GM19395 (cell line): Measurements from ENCODE around the gene ECE1.
"Not testable (repeated sequence)": the region's sequence is repeated elsewhere in the genome, so short reads cannot be mapped to it uniquely, and the experiment has no call there.

Experiments used
- ATAC-seq: cut with Tn5 transposase; IDR thresholded peaks from one replicate; pipeline ENCODE4 v1.9.1; 2021; ENCODE audit warnings: mild to moderate bottlenecking, moderate library complexity; ENCODE audit not compliant: unreplicated experiment

The ECE1 gene

GRCh38 chr1:21232044-21232443, 58.2 kb downstream of the ECE1 start:
- no peak for ATAC-seq

DNA sequence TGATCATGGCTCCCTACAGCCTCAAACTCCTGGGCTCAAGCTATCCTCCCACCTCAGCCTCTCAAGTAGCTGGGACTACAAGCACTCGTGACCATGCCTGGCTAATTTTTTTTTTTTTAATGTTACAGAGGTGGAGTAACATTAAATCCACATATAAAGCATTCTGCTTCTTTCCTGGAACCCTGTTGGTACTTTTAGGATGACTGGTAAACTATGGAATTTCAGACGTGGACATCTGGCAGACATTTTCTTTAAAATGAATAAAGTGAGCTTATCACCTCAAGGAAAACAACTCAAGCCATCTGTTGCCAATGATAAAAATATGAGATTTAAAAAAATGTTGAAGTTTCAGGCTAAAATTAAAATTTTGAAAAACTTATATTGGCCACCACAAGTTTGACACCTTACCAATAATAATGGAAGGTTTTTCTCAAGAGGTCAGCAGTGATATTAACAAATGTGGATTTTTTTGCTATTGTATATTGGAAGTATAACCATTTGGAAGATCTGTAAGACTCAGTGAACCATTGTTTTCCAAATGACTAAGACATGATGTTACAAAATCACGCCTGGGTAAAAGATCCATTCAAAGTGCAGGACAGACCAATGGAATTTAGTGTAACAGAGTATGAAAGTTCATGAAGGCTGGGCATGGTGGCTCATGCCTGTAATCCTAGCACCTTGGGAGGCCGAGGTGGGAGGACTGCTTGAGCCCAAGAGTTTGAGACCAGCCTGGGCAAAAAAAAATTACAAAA, 60.8 kb downstream of the ECE1 start:
- no peak for ATAC-seq

- ATAC-seq, result not testable (repeated sequence)
Observed at GRCh38 chr1:21228224-21228623, 62.0 kb downstream of the ECE1 start.

DNA sequence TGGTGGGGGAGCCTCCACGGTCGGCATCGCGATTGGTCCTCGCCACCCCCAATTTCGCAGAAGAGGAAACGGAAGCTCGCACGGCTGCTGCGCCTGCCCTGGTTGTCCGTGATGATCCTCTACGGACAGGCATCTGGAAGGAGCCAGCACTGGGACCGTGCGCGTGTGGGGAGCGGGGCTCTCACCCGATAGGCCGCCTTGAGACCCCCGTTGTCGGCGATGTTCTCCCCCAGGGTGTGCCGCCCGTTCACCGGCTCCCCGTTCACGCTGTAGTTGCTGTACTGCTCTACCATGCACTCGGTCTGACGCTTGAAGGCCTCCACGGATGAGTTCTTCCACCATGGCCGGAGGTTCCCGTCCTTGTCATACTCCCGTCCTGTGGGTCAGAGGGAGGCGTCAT, 65.2 kb downstream of the ECE1 start:
- no peak for ATAC-seq

DNA sequence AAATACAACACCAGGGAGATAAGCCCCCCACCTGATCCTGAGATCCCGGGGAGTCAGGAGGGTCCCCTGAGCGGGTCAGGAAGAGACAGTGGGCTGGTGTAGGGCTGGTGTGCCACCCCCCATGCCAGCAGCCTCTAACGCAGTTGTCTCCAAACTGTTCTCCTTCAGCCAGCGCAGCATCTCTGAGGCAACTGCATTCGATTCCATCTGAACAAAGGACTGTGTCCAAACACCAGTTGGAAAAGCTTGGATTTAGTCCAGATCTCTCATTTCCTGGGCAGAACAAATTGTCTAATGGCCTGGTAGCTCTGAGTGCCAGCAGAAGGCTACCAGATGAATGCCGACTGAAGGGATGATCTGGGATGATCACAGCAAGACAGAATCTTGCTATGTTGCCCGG, 69.4 kb downstream of the ECE1 start:
- no peak for ATAC-seq

DNA sequence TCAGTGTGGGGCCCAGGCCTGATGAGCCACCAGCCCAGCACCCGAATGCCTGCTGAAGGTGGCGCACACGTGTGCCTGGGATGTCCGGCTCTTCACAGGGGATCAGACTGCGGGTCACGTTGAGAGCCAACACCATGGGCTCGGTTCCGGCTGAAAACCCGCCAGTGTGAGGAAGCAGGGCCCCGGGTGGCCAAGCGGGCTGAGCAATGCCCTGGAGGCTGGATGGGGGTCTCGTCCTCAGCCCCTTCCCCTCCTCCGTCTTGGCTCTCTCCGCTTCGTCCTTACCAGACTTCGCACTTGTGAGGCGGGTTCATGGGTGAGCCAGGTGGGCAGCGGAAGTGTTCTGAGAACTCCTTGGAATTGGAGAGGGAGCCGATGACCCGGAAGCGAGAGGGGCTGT, 70.6 kb downstream of the ECE1 start:
- no peak for ATAC-seq

DNA sequence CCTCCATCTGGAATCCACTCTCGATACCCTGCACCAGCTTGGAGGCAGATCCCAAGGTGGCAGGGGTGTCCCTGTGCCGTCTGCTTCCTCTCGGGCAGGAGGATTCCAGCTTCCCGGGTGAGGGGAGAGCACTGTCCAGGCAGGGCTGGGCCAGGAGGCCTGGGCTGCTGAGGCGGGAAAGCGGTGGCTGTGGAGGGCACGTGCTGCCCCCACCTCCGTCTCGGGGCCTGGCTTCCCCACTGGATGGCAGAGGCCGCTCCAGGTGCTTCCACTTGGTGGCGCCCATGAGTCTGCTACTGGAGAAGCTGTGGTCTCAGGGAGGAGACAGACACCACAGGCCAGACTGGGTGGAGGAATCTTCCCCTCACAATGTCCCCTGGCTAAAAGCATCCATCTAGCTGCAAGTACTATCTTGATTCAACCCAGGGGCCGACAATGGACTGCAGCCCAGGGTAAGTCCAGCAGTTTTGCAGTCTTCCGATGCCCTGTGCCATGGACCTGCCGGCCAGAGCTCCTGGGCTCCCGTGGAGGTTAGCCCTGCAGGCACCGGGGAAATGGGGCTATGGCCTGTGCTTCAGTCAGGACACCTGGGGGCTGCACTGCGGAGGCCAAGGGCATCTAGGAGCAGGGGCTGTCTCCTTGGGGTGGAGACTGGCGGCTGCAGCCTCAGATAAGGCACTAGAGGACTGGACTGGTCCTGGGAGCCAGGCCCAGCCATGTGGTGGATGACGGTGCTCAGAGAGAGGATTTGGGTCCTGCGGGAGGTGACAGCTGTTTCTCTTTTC, 72.3 kb downstream of the ECE1 start:
- ATAC-seq, result no peak

- no peak for ATAC-seq
Observed at GRCh38 chr1:21216835-21217811, 73.1 kb downstream of the ECE1 start.

DNA sequence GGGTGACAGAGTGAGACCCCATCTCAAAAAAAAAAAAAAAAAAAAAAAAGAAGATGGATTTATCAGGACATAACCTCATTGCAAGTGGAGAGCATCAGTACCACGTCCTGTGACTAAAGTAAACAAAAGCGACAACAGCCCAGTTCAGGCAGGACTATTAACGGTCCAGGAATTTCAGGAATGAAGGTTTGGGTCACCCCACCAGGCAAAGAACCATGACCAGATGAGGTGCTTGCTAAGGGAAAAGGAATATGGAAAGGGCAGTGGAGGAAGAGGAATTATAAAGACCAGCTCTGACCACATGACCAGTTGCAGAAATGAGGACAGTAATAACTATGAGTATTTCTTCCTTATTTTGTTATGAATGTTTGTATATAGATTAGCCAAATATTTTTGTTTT, 78.1 kb downstream of the ECE1 start:
- no peak for ATAC-seq

DNA sequence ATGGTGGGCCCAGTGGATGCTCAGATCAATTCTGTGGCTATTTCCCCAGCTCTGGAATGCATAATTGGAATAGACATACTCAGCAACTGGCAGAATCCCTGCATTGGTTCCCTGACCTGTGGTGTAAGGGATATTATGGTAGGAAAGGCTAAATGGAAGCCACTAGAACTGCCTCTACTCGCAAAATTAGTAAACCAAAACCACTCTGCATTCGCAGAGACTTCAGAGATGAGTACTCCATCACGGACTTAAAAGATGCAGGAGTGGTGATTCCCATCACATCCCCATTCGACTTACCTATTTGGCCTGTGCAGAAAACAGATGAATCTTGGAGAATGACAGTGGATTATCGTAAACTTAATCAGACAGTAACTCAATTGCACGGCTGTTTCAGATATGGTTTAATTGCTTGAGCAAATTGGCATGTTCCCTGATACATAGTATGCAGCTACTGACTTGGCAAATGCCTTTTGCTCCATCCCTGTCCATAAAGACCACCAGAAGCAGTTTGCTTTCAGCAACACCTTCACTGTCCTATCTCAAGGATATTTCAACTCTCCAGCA, 82.0 kb downstream of the ECE1 start:
- not testable (repeated sequence) for ATAC-seq

DNA sequence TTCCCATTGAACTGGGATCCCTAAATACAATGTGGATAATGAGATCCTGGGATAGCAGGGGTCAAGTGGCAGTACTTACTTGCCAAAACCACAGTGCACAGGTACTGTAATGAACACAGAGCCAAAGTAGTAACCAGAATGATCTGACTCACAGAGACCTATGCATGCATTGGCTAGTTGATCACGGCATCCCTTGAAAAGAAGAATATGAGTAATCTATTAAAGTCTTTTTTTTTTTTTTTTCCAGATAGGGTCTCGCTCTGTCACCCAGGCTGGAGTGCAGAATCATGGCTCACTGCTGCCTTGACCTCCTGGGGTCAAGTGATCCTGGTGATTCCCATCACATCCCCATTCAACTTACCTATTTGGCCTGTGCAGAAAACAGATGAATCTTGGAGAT, 84.1 kb downstream of the ECE1 start:
- ATAC-seq, result no peak

- no peak for ATAC-seq
Observed at GRCh38 chr1:21205416-21205815, 84.8 kb downstream of the ECE1 start.

DNA sequence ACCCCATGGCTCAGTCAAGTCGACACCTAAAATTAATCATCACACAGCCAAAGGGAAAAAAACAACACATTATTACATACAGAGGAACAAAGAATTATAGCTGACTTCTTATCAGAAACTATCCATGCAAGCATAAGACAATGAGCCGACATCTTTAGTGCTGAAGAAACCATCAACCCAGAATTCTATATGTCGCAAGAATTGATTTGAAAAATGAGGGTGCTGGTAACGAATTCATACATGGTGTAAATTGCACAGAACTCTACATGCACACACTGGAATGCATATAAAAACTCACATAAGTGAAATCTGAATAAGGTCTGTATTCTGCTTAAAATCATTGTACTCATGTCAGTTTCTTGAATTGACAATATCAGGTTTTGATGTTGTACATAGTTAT, 88.6 kb downstream of the ECE1 start:
- no peak for ATAC-seq

- not testable (repeated sequence) for ATAC-seq
Observed at GRCh38 chr1:21201238-21201637, 89.0 kb downstream of the ECE1 start.

GRCh38 chr1:21200767-21201166, 89.5 kb downstream of the ECE1 start:
- no peak for ATAC-seq

DNA sequence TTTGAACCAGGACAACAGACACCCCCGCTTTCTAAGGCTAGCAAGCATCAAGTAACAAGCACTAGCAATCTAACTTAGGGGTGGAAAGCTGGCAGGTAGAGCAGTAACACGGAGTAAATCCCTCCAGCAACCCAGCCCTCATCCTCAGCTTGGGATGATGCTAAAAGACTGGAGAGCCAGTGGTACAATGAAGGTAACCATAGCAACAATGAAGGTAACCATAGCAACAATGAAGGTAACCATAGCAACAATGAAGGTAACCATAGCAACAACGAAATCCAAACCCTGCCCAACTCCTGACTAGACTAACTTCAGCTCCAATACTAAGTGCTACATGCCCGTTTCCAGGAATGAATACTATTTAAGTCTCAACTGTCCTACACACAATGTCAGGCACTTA, 91.3 kb downstream of the ECE1 start:
- ATAC-seq, result no peak

GRCh38 chr1:21192871-21193270, 97.4 kb downstream of the ECE1 start:
- no peak for ATAC-seq

DNA sequence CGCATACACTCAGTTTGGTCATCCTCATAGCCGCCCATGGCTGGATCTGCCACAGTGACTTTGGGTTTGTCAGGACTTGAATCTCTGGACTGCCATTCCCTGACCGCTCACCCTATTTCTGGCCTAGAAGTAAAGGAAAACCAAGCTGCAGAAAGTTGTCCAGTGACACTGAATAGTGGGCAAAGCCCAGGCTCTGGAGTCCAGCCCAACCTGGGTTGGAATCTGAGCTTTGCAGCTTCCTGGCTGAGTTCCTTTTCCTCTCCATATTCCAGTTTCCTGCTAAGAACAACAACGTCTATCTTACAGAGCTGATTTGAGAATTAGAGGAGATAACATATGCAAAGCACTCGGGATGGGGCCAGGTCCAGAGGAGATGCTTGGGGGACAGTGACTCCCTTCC, 98.0 kb downstream of the ECE1 start:
- ATAC-seq, result no peak

DNA sequence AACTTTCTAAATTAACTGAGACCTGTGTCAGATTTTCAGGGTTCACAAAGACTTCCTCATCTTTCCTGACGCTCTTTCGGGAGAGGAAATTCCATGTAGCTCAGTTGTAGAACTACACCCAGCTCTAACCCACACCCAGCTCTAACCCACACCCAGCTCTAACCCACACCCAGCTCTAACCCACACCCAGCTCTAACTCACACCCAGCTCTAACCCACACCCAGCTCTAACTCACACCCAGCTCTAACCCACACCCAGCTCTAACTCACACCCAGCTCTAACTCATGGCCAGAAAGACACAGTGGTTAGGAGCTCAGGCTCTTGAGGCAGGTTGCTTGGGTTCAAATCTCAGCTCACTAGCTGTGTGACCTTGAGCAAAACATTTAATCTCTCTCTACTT, 99.5 kb downstream of the ECE1 start:
- ATAC-seq, result not testable (repeated sequence)

DNA sequence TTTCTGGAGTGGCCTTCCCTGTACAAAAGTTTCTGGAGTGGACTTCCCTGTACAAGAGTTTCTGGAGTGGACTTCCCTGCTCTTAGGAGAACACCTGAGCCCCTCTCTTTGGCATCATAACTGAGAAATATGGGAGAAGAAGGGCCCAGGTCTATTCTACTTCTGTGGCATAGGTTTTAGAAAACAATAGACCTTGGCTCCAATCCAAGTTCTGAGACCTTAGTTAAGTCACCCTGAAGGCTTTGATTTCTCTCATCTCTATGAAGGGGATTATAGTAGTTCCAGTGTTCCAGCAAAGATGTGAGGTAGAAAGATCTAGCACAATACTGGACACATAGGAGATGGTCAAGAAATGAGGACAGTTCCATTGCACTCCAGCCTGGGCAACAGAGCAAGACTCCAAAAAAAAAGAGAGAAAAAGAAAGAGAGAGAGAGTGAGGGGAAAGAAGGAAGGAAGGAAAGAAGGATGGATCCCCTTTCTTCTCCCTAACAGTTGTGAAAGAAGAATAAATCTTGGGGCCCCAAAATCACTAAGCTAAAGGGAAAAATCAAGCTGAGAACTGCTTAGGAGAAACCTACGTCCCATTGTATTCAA, 100.3 kb downstream of the ECE1 start:
- no peak for ATAC-seq

DNA sequence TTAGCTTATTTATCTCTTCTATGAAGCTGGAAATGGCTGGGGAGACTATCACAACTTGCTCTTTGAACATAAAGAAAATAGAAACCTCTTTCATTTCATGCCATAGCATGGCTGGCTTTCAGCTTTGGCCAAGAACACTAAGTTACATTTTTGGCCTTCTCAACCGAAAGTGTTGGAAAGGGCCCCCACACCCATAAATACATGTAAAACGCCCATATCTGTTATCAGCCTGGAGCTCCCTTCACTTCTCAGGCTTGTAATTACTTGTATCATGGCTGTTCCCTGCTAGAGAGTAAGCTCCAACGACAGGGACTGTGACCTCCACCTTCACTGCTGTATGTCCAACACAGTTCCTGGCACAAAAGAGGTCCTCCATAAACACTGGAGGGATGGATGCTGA, 100.8 kb downstream of the ECE1 start:
- no peak for ATAC-seq
